ENCODE measurements around the gene HCN1. TPM values are rescaled to one million over a fixed set of nuclear protein-coding genes. Genes with fewer than 3 reads are reported as not detected.
"Not testable (repeated sequence)": the region's sequence is repeated elsewhere in the genome, so short reads cannot be mapped to it uniquely, and the experiment has no call there.

The HCN1 gene
- total RNA-seq, 4 donors from 2014 or later: not detected

DNA sequence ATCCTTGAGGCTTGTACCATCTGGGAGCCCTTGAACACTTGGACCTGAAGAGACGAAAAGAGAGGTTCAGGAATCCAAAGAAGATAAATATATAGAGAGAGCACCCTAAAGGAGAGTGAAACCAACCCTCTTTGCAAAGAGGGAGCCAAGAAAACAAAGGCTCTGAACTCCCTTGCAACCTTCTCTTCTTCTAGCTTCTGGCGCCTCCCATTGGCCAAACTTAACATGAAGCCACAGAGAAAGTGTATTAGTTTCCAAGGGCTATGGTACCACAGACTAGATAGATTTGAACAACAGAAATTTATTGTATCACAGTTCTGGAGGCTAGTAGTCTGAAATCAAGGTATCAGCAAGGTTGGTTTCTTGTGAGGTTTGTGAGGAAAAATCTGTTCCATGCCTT, 175.1 kb downstream of the HCN1 start:
- DNase-seq: peak in 1 of 3 donors; percentile 63
- Histone ChIP-seq H3K27ac (no peak overlapping the region), H3K27me3 (no peaks in the 10 kb centered on the region), H3K36me3 (no peaks in the 10 kb centered on the region), H3K4me1 (no peaks in the 10 kb centered on the region), H3K9me3 (no peaks in the 10 kb centered on the region), H3K4me3 (no peak overlapping the region)
- TF ChIP-seq, protein P1, sequence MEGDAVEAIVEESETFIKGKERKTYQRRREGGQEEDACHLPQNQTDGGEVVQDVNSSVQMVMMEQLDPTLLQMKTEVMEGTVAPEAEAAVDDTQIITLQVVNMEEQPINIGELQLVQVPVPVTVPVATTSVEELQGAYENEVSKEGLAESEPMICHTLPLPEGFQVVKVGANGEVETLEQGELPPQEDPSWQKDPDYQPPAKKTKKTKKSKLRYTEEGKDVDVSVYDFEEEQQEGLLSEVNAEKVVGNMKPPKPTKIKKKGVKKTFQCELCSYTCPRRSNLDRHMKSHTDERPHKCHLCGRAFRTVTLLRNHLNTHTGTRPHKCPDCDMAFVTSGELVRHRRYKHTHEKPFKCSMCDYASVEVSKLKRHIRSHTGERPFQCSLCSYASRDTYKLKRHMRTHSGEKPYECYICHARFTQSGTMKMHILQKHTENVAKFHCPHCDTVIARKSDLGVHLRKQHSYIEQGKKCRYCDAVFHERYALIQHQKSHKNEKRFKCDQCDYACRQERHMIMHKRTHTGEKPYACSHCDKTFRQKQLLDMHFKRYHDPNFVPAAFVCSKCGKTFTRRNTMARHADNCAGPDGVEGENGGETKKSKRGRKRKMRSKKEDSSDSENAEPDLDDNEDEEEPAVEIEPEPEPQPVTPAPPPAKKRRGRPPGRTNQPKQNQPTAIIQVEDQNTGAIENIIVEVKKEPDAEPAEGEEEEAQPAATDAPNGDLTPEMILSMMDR (IDR thresholded peaks at IDR 0.05): peak in 3 of 6 experiments; percentile 48 to 58 (median 49)
- TF ChIP-seq POLR2A (IDR thresholded peaks at IDR 0.05): no peak

DNA sequence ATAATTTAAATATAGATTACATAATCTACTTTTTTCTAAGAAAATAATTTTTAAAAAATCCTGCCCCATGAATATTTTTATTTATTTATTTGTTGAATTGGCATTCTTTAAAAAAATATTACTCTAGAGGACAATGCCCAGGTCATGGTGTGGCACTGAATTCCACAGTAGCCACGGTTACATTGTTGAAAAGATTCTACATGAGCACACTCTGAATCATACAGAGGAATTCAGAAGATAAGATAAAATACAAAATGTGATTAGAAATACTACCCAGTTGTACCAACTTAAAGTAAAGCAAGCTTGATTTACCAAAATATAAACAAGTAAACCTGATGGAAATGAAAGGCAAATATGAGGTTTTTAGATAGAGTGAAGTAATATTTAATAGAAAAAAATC, 183.7 kb downstream of the HCN1 start:
- TF ChIP-seq POLR2A (IDR thresholded peaks at IDR 0.05): no peak
- TF ChIP-seq, protein P1 (IDR thresholded peaks at IDR 0.05): no peak
- no peaks in the 10 kb centered on the region for H3K4me1 ChIP-seq
- H3K27ac ChIP-seq: no peak overlapping the region
- H3K9me3 ChIP-seq: no peaks in the 10 kb centered on the region
- no peaks in the 10 kb centered on the region for H3K36me3 ChIP-seq
- no peak overlapping the region for H3K4me3 ChIP-seq
- no peak for DNase-seq
- no peaks in the 10 kb centered on the region for H3K27me3 ChIP-seq

DNA sequence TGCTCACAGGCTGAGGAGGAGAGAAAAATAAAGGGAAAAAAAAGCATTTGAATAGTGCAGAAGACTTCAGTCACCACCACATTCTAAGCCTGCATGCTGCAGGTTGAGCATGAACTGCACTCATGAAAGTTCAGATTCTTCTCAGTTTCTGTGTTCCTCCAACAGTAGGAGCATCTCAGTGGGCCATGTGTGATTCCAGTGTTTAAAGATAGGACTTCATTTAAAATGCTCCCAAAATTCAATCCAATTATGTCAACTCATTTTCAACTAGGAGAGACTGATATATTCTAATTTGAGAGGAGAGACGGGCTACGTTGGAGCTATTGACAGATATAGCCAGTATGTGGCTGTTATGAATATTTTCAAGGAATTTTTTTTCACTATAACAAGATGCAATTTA, 186.8 kb downstream of the HCN1 start:
- Histone ChIP-seq H3K27me3 (no peaks in the 10 kb centered on the region), H3K9me3 (no peaks in the 10 kb centered on the region), H3K4me1 (no peaks in the 10 kb centered on the region), H3K36me3 (no peaks in the 10 kb centered on the region), H3K27ac (no peak overlapping the region), H3K4me3 (no peak overlapping the region)
- DNase-seq: no peak
- no peak for TF ChIP-seq POLR2A (IDR thresholded peaks at IDR 0.05)
- TF ChIP-seq, protein P1 (IDR thresholded peaks at IDR 0.05): no peak

DNA sequence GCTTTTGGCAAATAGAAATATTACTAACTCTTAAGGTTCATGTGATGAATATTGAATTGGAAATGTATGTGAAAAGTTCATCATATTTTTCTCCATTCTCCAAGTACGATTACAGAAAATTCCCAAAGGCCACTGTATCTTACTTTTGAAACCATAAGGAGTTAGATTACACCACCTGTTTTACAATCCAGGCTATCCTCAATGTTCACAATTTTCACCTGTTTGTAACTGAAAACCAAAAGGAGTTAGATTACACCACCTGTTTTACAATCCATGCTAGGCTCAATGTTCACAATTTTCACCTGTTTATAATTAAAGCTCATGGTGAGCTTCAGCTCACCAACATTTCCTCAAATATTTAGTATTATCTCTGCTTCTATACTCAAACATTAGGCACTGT, 188.0 kb downstream of the HCN1 start:
- Histone ChIP-seq H3K4me3 (no peak overlapping the region), H3K9me3 (no peaks in the 10 kb centered on the region), H3K27me3 (no peaks in the 10 kb centered on the region), H3K27ac (no peak overlapping the region), H3K4me1 (no peaks in the 10 kb centered on the region), H3K36me3 (no peaks in the 10 kb centered on the region)
- no peak for TF ChIP-seq POLR2A (IDR thresholded peaks at IDR 0.05)
- TF ChIP-seq, protein P1 (IDR thresholded peaks at IDR 0.05): no peak
- DNase-seq: no peak

DNA sequence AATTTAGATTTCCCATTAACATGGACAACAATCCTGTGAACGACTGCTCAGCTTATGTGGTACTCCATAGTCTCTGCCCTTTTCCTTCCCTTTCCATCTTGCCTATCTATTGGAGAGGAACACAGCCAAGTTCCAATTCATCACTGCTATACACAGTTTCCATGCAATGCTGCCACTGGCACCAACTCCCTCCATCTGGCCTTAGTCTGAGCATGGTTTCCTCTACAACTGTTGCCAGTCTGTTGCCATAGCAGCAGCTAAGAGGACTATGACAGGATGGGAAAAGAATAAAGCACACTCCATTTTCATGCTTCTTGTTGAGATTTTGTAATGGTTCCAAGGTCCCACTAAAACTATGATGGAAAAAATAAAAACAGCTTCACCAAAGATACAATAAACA, 189.0 kb downstream of the HCN1 start:
- Histone ChIP-seq H3K4me1 (no peaks in the 10 kb centered on the region), H3K4me3 (no peak overlapping the region), H3K36me3 (no peaks in the 10 kb centered on the region), H3K27me3 (no peaks in the 10 kb centered on the region), H3K9me3 (no peaks in the 10 kb centered on the region), H3K27ac (no peak overlapping the region)
- TF ChIP-seq, protein P1 (IDR thresholded peaks at IDR 0.05): no peak
- TF ChIP-seq POLR2A (IDR thresholded peaks at IDR 0.05): no peak
- no peak for DNase-seq

DNA sequence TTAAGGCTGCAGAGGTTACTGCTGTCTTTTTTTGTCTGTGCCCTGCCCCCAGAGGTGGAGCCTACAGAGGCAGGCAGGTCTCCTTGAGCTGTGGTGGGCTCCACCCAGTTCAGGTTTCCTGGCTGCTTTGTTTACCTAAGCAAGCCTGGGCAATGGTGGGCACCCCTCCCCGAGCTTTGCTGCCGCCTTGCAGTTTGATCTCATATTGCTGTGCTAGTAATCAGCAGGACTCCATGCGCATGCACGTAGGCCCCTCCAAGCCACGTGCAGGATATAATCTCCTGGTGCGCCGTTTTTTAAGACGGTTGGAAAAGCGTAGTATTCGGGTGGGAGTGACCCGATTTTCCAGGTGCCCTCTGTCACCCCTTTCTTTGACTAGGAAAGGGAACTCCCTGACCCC, 197.2 kb downstream of the HCN1 start:
- not testable (repeated sequence) for H3K36me3 ChIP-seq, H3K4me3 ChIP-seq, DNase-seq, H3K27me3 ChIP-seq, H3K27ac ChIP-seq, H3K4me1 ChIP-seq, H3K9me3 ChIP-seq
